OCI-LY3 (cell line): ENCODE measurements around the gene NTHL1.

Experiments
- CTCF ChIP-seq: fragments of 200-600, 300-600 bp; sonication (generic); IDR thresholded peaks from 2 replicates; pipeline ENCODE4 v1.5.1; 2014; ENCODE audit warnings: antibody characterized with exemption, low read length, low read depth
- EZH2phosphoT487 ChIP-seq: fragments of 200-600 bp; shearing (Covaris generic); IDR thresholded peaks from 2 replicates; pipeline ENCODE4 v1.6.1; 2018; ENCODE audit warnings: antibody characterized with exemption, mixed run types, low read depth

GRCh38 chr16:1991948-1992703 is 55.5 kb downstream of the NTHL1 start:
- TF ChIP-seq CTCF (no peak), EZH2phosphoT487 (no peak)
